ENCODE measurements around the gene TECTA.
"Not testable (repeated sequence)": the region's sequence is repeated elsewhere in the genome, so short reads cannot be mapped to it uniquely, and the experiment has no call there.

TECTA gene

GRCh38 chr11:121237247-121237646 lies 136.2 kb downstream of the TECTA start:
- not testable (repeated sequence) for DNase-seq

- no peak for DNase-seq
Observed at GRCh38 chr11:121237686-121238658, 136.9 kb downstream of the TECTA start.

GRCh38 chr11:121238956-121239355 lies 137.9 kb downstream of the TECTA start:
- no peak for DNase-seq

- DNase-seq: not testable (repeated sequence)
Observed at GRCh38 chr11:121240001-121240400, 139.0 kb downstream of the TECTA start.

- no peak for DNase-seq
Observed at GRCh38 chr11:121240650-121241303, 139.7 kb downstream of the TECTA start.
